OCI-M1 (cell line): ENCODE results near the gene ALKBH7.
"Not testable (repeated sequence)": the region's sequence is repeated elsewhere in the genome, so short reads cannot be mapped to it uniquely, and the experiment has no call there.

Experiments
- DNase-seq: peaks from one replicate; lab custom pipeline; 2025; lab: John Stamatoyannopoulos, UW

ALKBH7 gene

GRCh38 chr19:6400062-6400944, 27.7 kb downstream of the ALKBH7 start:
- not testable (repeated sequence) for DNase-seq

GRCh38 chr19:6402058-6402457, 29.5 kb downstream of the ALKBH7 start:
- DNase-seq = no peak

- no peak for DNase-seq
Measured at GRCh38 chr19:6402837-6403608, 30.4 kb downstream of the ALKBH7 start.

- DNase-seq = no peak
Measured at GRCh38 chr19:6406401-6406800, 33.8 kb downstream of the ALKBH7 start.

GRCh38 chr19:6409346-6409745, 36.8 kb downstream of the ALKBH7 start:
- DNase-seq = no peak

- DNase-seq = no peak
Measured at GRCh38 chr19:6412061-6412446, 39.5 kb downstream of the ALKBH7 start.

GRCh38 chr19:6412447-6413091, 40.0 kb downstream of the ALKBH7 start:
- DNase-seq = peak; percentile 1

GRCh38 chr19:6413291-6413690, 40.7 kb downstream of the ALKBH7 start:
- no peak for DNase-seq

- DNase-seq = no peak
Measured at GRCh38 chr19:6413721-6414643, 41.4 kb downstream of the ALKBH7 start.

- DNase-seq = no peak
Measured at GRCh38 chr19:6414793-6415590, 42.4 kb downstream of the ALKBH7 start.

GRCh38 chr19:6415591-6416190, 43.1 kb downstream of the ALKBH7 start:
- DNase-seq = no peak

GRCh38 chr19:6416658-6417405, 44.2 kb downstream of the ALKBH7 start:
- DNase-seq = no peak

GRCh38 chr19:6417713-6418561, 45.3 kb downstream of the ALKBH7 start:
- DNase-seq = no peak

- DNase-seq = no peak
Measured at GRCh38 chr19:6418562-6418932, 46.0 kb downstream of the ALKBH7 start.

GRCh38 chr19:6421075-6422014, 48.8 kb downstream of the ALKBH7 start:
- DNase-seq = no peak

- DNase-seq = peak; percentile 44
Measured at GRCh38 chr19:6423499-6424194, 51.1 kb downstream of the ALKBH7 start.
